Measurements from ENCODE around the gene ELL2. TPM values are rescaled to one million over a fixed set of nuclear protein-coding genes. Genes with fewer than 3 reads are reported as not detected.

ELL2 gene
- polyA plus RNA-seq, 1 donor (not counting 4 experiments of a cell fraction or from before 2014, with no cell fraction given): 100 TPM

DNA sequence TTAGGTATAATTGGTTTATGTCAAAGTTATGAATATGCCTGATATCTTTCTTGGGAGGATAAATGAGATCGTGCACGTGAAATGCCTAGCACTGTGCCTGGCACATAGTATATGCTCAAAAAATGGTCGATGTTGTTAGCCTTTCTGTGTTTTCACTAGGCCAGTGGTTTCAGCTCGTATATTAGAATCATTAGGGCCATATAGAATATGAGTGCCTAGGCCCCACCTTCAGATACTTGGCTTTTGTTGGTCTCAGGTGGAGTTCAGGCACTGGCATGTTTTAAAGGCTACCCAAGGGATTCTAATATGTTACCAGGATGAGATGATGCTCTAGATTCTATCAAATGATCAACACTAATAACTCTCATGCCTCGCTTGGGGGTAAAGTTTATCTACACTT, 56.8 kb downstream of the ELL2 start:
- peaks cover 64% of the 10 kb centered on the region for H3K79me2 ChIP-seq (ENCODE audit: control insufficient read depth, insufficient read depth, low read length)
- peaks cover 20% of the 10 kb centered on the region for H3K4me1 ChIP-seq (ENCODE audit: control insufficient read depth, extremely low read depth, insufficient read depth, low read length)
- H3K4me3 ChIP-seq (ENCODE audit: control insufficient read depth in 2 of 3, extremely low read depth in 1 of 3, insufficient read depth in 2 of 3, low read depth in 1 of 3, low read length in 3 of 3): no peak overlapping the region
- H3K9ac ChIP-seq (ENCODE audit: control insufficient read depth, extremely low read depth, insufficient read depth, low read length): no peak overlapping the region
- no peaks in the 10 kb centered on the region for H3K9me3 ChIP-seq (ENCODE audit: control insufficient read depth, low read depth, low read length)
- dilution Hi-C loops (cut with MboI; ENCODE audit: extremely low pct_ligation_motif_present, low sequenced_read_pairs): no loop called here
- no peak overlapping the region for H3K4me2 ChIP-seq (ENCODE audit: control insufficient read depth, extremely low read depth, insufficient read depth, low read depth, low read length)
- no peak overlapping the region for H3K27ac ChIP-seq (ENCODE audit: control insufficient read depth, insufficient read depth, low read length)
- FAIRE-seq: no peak
- no peaks in the 10 kb centered on the region for H3K27me3 ChIP-seq (ENCODE audit: control insufficient read depth, extremely low read depth, insufficient read depth, low read length)
- H3K36me3 ChIP-seq (ENCODE audit: control insufficient read depth in 2 of 2, extremely low read depth in 1 of 2, insufficient read depth in 2 of 2, low read length in 2 of 2): peaks cover 19 to 57% of the 10 kb centered on the region in 2 experiments
- DNase-seq (ENCODE audit: low read depth, low spot score): no peak
- peaks cover 2% of the 10 kb centered on the region for H3K9me1 ChIP-seq (ENCODE audit: control insufficient read depth, extremely low read depth, insufficient read depth, low read length)
- H2AFZ ChIP-seq (ENCODE audit: control insufficient read depth, low read length): no peak overlapping the region
- TF ChIP-seq EZH2 (IDR thresholded peaks at IDR 0.05; ENCODE audit: low read length): no peak
- TF ChIP-seq, protein P1, sequence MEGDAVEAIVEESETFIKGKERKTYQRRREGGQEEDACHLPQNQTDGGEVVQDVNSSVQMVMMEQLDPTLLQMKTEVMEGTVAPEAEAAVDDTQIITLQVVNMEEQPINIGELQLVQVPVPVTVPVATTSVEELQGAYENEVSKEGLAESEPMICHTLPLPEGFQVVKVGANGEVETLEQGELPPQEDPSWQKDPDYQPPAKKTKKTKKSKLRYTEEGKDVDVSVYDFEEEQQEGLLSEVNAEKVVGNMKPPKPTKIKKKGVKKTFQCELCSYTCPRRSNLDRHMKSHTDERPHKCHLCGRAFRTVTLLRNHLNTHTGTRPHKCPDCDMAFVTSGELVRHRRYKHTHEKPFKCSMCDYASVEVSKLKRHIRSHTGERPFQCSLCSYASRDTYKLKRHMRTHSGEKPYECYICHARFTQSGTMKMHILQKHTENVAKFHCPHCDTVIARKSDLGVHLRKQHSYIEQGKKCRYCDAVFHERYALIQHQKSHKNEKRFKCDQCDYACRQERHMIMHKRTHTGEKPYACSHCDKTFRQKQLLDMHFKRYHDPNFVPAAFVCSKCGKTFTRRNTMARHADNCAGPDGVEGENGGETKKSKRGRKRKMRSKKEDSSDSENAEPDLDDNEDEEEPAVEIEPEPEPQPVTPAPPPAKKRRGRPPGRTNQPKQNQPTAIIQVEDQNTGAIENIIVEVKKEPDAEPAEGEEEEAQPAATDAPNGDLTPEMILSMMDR (optimal IDR thresholded peaks at IDR 0.05 in 1 of 3, IDR thresholded peaks at IDR 0.05 in 1 of 3, conservative IDR thresholded peaks at IDR 0.05 in 1 of 3; ENCODE audit: extremely low read depth in 1 of 3, insufficient read depth in 2 of 3, low read length in 3 of 3): no peak
- H4K20me1 ChIP-seq (ENCODE audit: control insufficient read depth, extremely low read depth, insufficient read depth, low read length): peaks cover 7% of the 10 kb centered on the region

DNA sequence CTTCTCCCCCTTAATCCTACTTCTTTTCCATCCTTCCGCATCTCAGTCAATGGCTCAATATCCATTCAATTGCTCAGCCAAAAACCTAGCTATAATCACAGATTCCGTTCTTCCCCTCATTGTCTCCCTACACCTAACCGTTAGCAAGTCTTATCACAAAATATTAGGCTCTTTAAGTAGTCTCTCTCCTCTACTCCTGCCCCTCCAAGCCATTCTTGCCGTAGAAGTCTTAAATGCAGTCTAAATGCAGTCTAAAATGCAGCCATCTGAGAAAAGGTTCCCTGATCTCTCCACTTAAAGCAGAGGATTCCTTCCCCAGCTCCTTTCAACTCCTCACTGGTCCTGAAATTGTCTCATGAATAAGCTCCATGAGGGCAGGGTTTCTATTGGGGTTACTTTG, 57.8 kb downstream of the ELL2 start:
- H3K9me1 ChIP-seq (ENCODE audit: control insufficient read depth, extremely low read depth, insufficient read depth, low read length): no peaks in the 10 kb centered on the region
- FAIRE-seq (no peak), DNase-seq (ENCODE audit: low read depth, low spot score) (no peak)
- H4K20me1 ChIP-seq (ENCODE audit: control insufficient read depth, extremely low read depth, insufficient read depth, low read length): peaks cover 5% of the 10 kb centered on the region
- peaks cover 20 to 60% of the 10 kb centered on the region in 2 experiments for H3K36me3 ChIP-seq (ENCODE audit: control insufficient read depth in 2 of 2, extremely low read depth in 1 of 2, insufficient read depth in 2 of 2, low read length in 2 of 2)
- no peak overlapping the region for H3K4me3 ChIP-seq (ENCODE audit: control insufficient read depth in 2 of 3, extremely low read depth in 1 of 3, insufficient read depth in 2 of 3, low read depth in 1 of 3, low read length in 3 of 3)
- H3K9ac ChIP-seq (ENCODE audit: control insufficient read depth, extremely low read depth, insufficient read depth, low read length): no peak overlapping the region
- dilution Hi-C loops (cut with MboI; ENCODE audit: extremely low pct_ligation_motif_present, low sequenced_read_pairs): no loop called here
- H3K4me2 ChIP-seq (ENCODE audit: control insufficient read depth, extremely low read depth, insufficient read depth, low read depth, low read length): no peak overlapping the region
- H3K27me3 ChIP-seq (ENCODE audit: control insufficient read depth, extremely low read depth, insufficient read depth, low read length): no peaks in the 10 kb centered on the region
- no peak overlapping the region for H3K27ac ChIP-seq (ENCODE audit: control insufficient read depth, insufficient read depth, low read length)
- TF ChIP-seq EZH2 (IDR thresholded peaks at IDR 0.05; ENCODE audit: low read length): no peak
- TF ChIP-seq, protein P1 (optimal IDR thresholded peaks at IDR 0.05 in 1 of 3, IDR thresholded peaks at IDR 0.05 in 1 of 3, conservative IDR thresholded peaks at IDR 0.05 in 1 of 3; ENCODE audit: extremely low read depth in 1 of 3, insufficient read depth in 2 of 3, low read length in 3 of 3): no peak
- no peaks in the 10 kb centered on the region for H3K9me3 ChIP-seq (ENCODE audit: control insufficient read depth, low read depth, low read length)
- H2AFZ ChIP-seq (ENCODE audit: control insufficient read depth, low read length): no peak overlapping the region
- H3K79me2 ChIP-seq (ENCODE audit: control insufficient read depth, insufficient read depth, low read length): peaks cover 59% of the 10 kb centered on the region
- H3K4me1 ChIP-seq (ENCODE audit: control insufficient read depth, extremely low read depth, insufficient read depth, low read length): peaks cover 20% of the 10 kb centered on the region
